ENCODE data around the gene UFSP1. TPM values are rescaled to one million over a fixed set of nuclear protein-coding genes. Genes with fewer than 3 reads are reported as not detected.

Gene UFSP1
- total RNA-seq, 1 donor from 2014 or later = 1.6 TPM

DNA sequence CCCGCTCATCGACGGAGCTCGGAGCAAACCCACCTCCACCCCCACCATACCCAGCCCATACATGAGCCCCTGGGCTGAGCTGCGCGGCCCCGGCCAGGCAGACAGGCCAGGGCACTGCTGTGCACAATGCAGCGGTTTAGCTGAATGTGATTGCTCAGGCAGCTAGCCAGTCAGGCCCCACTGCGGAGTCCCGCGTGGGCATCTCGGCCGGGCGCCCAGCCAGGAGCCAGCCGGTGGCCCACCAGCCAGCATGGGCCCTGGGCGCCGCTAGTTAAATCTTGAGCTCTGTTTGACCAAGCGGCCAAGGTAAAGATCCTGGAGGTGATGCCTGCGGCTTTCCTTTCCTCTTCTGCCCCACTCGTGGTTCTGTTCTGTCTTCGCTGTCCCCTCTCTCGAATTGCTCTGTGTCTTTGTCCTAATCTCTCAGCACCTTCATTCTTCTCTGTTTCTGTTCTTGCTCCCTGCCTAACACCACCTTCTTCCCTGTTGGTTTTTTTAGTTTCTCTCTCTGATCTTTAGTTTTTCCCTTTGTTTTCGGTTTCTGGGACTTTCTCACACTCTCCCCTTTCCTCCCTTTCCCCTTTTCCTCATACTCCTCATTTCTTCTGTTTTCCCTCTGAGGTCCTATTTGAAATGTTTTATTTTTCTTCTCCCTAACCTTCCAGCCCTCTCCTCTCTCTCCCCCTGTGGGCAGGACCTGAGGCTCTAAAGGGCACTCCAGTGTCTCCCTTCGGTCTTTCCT lies 6.6 kb downstream of the UFSP1 start:
- no peak for TF ChIP-seq CTCF (IDR thresholded peaks at IDR 0.05; ENCODE audit: insufficient read depth, low read length, poor library complexity, severe bottlenecking)
- peaks cover 4% of the 10 kb centered on the region for H3K36me3 ChIP-seq (ENCODE audit: control insufficient read depth, insufficient read depth, low read length)
- no peak for DNase-seq (ENCODE audit: low read depth)

DNA sequence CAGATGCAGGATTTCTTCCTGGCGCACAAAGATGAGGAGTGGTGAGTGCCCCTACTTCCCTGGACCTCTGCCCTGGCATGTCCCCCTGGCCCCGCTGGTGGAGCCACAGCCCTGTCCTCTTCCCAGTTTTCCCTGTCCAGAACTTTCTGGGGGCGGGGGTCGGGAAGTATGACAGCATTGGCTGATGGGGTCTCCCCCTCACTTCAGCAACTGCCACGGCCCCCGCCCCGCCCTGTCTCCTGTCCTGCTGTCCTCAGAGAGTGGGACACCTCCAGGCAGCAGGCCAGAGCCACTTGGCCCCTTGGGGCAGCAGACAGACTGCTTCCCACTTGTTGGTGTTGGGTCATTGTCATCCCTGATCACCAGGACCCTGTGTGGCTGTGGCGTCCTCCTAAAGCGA lies 7.3 kb downstream of the UFSP1 start:
- TF ChIP-seq CTCF (IDR thresholded peaks at IDR 0.05; ENCODE audit: insufficient read depth, low read length, poor library complexity, severe bottlenecking) = no peak
- no peak for DNase-seq (ENCODE audit: low read depth)
- Histone ChIP-seq H3K36me3 (ENCODE audit: control insufficient read depth, insufficient read depth, low read length) (peaks cover 4% of the 10 kb centered on the region), H3K4me3 (ENCODE audit: low read depth, low read length) (no peak overlapping the region), H3K27me3 (ENCODE audit: control insufficient read depth, insufficient read depth, low read length) (no peaks in the 10 kb centered on the region)

More for the DNA sequence above, 6.6 kb downstream of the UFSP1 start:
- Histone ChIP-seq H3K27me3 (ENCODE audit: control insufficient read depth, insufficient read depth, low read length) (no peaks in the 10 kb centered on the region), H3K4me3 (ENCODE audit: low read depth, low read length) (no peak overlapping the region)

DNA sequence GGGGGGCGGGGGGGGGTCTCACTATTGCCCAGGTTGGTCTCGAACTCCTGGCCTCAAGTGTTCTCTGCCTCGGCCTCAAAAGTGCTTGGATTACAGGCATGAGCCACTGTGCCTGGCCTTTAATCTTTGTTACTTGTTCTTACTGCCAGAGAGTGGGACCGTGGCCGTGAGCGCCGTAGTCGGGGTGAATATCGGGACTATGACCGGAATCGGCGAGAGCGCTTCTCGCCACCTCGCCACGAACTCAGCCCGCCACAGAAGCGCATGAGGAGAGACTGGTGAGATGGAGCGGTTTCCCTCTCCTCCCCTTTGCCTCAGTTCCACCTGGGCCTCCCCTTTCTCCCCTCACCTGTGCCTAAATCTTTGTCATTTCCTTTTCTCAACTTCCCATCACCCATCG lies 8.4 kb downstream of the UFSP1 start:
- TF ChIP-seq CTCF (IDR thresholded peaks at IDR 0.05; ENCODE audit: insufficient read depth, low read length, poor library complexity, severe bottlenecking) = no peak
- DNase-seq (ENCODE audit: low read depth) = no peak
- H3K27me3 ChIP-seq (ENCODE audit: control insufficient read depth, insufficient read depth, low read length) = no peaks in the 10 kb centered on the region
- H3K4me3 ChIP-seq (ENCODE audit: low read depth, low read length) = no peak overlapping the region
- peaks cover 2% of the 10 kb centered on the region for H3K36me3 ChIP-seq (ENCODE audit: control insufficient read depth, insufficient read depth, low read length)

- H3K27me3 ChIP-seq (ENCODE audit: control insufficient read depth, insufficient read depth, low read length) = no peaks in the 10 kb centered on the region
- no peak for DNase-seq (ENCODE audit: low read depth)
- no peak for TF ChIP-seq CTCF (IDR thresholded peaks at IDR 0.05; ENCODE audit: insufficient read depth, low read length, poor library complexity, severe bottlenecking)
- H3K36me3 ChIP-seq (ENCODE audit: control insufficient read depth, insufficient read depth, low read length) = peaks cover 2% of the 10 kb centered on the region
- no peak overlapping the region for H3K4me3 ChIP-seq (ENCODE audit: low read depth, low read length)
Measured at GRCh38 chr7:100880645-100881044, 8.9 kb downstream of the UFSP1 start.

DNA sequence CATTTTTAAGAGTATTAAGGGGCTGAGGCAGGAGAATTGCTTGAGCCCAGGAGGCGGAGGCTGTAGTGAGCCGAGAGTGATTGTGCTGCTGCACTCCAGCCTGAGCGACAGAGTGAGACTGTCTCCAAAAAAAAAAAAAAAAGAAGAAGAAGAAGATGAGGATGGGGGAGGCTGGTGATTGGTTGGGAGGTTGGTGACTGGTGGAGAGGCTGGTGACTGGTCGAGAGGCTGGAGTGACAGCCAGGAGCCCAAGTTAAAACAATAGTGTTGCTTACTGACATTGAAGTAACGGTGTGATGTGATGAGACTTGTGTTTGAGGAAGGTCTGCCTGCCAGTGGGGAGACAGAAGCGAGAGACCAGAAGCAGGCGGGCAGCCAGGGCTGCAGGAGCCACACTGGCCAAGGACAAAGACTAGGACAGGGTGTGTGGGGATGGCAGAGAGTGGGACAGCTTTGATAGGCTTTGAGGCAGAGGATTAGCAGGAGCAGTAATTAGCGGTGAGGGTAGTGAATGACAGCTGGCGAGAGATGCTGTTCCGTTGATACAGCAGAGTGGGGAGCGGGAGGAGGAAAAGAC lies 9.7 kb downstream of the UFSP1 start:
- Histone ChIP-seq H3K27me3 (ENCODE audit: control insufficient read depth, insufficient read depth, low read length) (no peaks in the 10 kb centered on the region), H3K4me3 (ENCODE audit: low read depth, low read length) (no peak overlapping the region), H3K36me3 (ENCODE audit: control insufficient read depth, insufficient read depth, low read length) (peaks cover 2% of the 10 kb centered on the region)
- no peak for DNase-seq (ENCODE audit: low read depth)
- TF ChIP-seq CTCF (IDR thresholded peaks at IDR 0.05; ENCODE audit: insufficient read depth, low read length, poor library complexity, severe bottlenecking) = no peak

All from kidney epithelial cell (primary cell).